Loucy (cell line): Measurements from ENCODE around the gene ANO2.

Experiments used
- H2AFZ ChIP-seq: fragments of 200-600 bp; sonication (generic); 2 replicates; pipeline ENCODE4 v1.6.0; 2016; ENCODE audit warnings: antibody characterized with exemption, mild to moderate bottlenecking, low read length, moderate library complexity
- H3F3A ChIP-seq: fragments of 200-600 bp; 2 replicates; pipeline ENCODE4 v1.6.0; 2016; ENCODE audit warnings: antibody characterized with exemption, low read depth, mild to moderate bottlenecking
- H3K27me3 ChIP-seq: fragments of 200-600 bp; sonication (generic); 2 replicates; pipeline ENCODE4 v1.6.1; 2014; ENCODE audit warnings: low read length, mild to moderate bottlenecking; ENCODE audit not compliant: insufficient read depth, poor library complexity, severe bottlenecking
- H3K36me3 ChIP-seq: fragments of 200-600 bp; sonication (generic); 2 replicates; pipeline ENCODE4 v1.6.1; 2016; ENCODE audit warnings: low read length; ENCODE audit not compliant: insufficient read depth
- H3K4me1 ChIP-seq: fragments of 200-600 bp; sonication (generic); 2 replicates; pipeline ENCODE4 v1.5.1; 2014; ENCODE audit warnings: low read length, mild to moderate bottlenecking; ENCODE audit not compliant: insufficient read depth, poor library complexity, severe bottlenecking
- H3K4me2 ChIP-seq: fragments of 200-600 bp; sonication (generic); 2 replicates; pipeline ENCODE4 v1.6.0; 2014; ENCODE audit warnings: antibody characterized with exemption, low read length, low read depth, mild to moderate bottlenecking; ENCODE audit not compliant: poor library complexity, severe bottlenecking
- H3K4me3 ChIP-seq: fragments of 200-600 bp; sonication (generic); 2 replicates; pipeline ENCODE4 v1.5.1; 2014; ENCODE audit warnings: low read length, mild to moderate bottlenecking, mixed read lengths; ENCODE audit not compliant: poor library complexity, severe bottlenecking
- H3K79me2 ChIP-seq: fragments of 200-600 bp; sonication (generic); 2 replicates; pipeline ENCODE4 v1.6.1; 2014; ENCODE audit warnings: low read length; ENCODE audit not compliant: insufficient read depth
- H3K9ac ChIP-seq: fragments of 200-600 bp; sonication (generic); 2 replicates; pipeline ENCODE4 v1.6.0; 2014; ENCODE audit warnings: mild to moderate bottlenecking, low read depth, low read length, moderate library complexity; ENCODE audit not compliant: poor library complexity, severe bottlenecking
- H3K9me2 ChIP-seq: fragments of 200-600 bp; sonication (generic); replicated peaks from 2 replicates; pipeline ENCODE4 v1.6.1; 2016; ENCODE audit warnings: low read depth, low read length, mixed read lengths
- H3K9me3 ChIP-seq: fragments of 200-600 bp; sonication (generic); 2 replicates; pipeline ENCODE4 v1.6.1; 2014; ENCODE audit warnings: mild to moderate bottlenecking, antibody characterized with exemption, low read length, low read depth; ENCODE audit not compliant: insufficient read depth
- H4K20me1 ChIP-seq: fragments of 200-600 bp; sonication (generic); 2 replicates; pipeline ENCODE4 v1.6.0; 2014; ENCODE audit warnings: antibody characterized with exemption, low read length, mild to moderate bottlenecking; ENCODE audit not compliant: insufficient read depth, poor library complexity, severe bottlenecking
- CTCF ChIP-seq: fragments of 200-600 bp; sonication (generic); conservative IDR thresholded peaks from 2 replicates; pipeline ENCODE4 v1.5.1; 2014; ENCODE audit warnings: mild to moderate bottlenecking, antibody characterized with exemption, low read length
- EZH2phosphoT487 ChIP-seq: fragments of 200-600 bp; IDR thresholded peaks from 2 replicates; pipeline ENCODE4 v1.6.1; 2018; ENCODE audit warnings: antibody characterized with exemption, mild to moderate bottlenecking, moderate library complexity, borderline replicate concordance

Gene ANO2

GRCh38 chr12:5568325-5568981, 376.6 kb downstream of the ANO2 start:
- Histone ChIP-seq H4K20me1 (no peaks in the 10 kb centered on the region), H3K36me3 (no peaks in the 10 kb centered on the region), H3K9me3 (no peaks in the 10 kb centered on the region), H3K9me2 (no peaks in the 10 kb centered on the region), H2AFZ (no peak overlapping the region), H3K4me3 (no peak overlapping the region), H3F3A (no peaks in the 10 kb centered on the region), H3K4me2 (no peak overlapping the region), H3K79me2 (no peaks in the 10 kb centered on the region), H3K9ac (no peak overlapping the region), H3K4me1 (no peaks in the 10 kb centered on the region), H3K27me3 (no peaks in the 10 kb centered on the region)
- TF ChIP-seq CTCF (no peak), EZH2phosphoT487 (no peak)

- H3K27me3 ChIP-seq: no peaks in the 10 kb centered on the region
- H3K36me3 ChIP-seq: no peaks in the 10 kb centered on the region
- no peak overlapping the region for H3K4me3 ChIP-seq
- H3F3A ChIP-seq: no peaks in the 10 kb centered on the region
- H2AFZ ChIP-seq: no peak overlapping the region
- no peaks in the 10 kb centered on the region for H4K20me1 ChIP-seq
- no peak overlapping the region for H3K9ac ChIP-seq
- H3K4me1 ChIP-seq: no peaks in the 10 kb centered on the region
- H3K9me3 ChIP-seq: no peaks in the 10 kb centered on the region
- TF ChIP-seq EZH2phosphoT487 (no peak), CTCF (no peak)
- H3K79me2 ChIP-seq: no peaks in the 10 kb centered on the region
- no peaks in the 10 kb centered on the region for H3K9me2 ChIP-seq
- H3K4me2 ChIP-seq: no peak overlapping the region
Observed at GRCh38 chr12:5567016-5567725, 377.9 kb downstream of the ANO2 start.

DNA sequence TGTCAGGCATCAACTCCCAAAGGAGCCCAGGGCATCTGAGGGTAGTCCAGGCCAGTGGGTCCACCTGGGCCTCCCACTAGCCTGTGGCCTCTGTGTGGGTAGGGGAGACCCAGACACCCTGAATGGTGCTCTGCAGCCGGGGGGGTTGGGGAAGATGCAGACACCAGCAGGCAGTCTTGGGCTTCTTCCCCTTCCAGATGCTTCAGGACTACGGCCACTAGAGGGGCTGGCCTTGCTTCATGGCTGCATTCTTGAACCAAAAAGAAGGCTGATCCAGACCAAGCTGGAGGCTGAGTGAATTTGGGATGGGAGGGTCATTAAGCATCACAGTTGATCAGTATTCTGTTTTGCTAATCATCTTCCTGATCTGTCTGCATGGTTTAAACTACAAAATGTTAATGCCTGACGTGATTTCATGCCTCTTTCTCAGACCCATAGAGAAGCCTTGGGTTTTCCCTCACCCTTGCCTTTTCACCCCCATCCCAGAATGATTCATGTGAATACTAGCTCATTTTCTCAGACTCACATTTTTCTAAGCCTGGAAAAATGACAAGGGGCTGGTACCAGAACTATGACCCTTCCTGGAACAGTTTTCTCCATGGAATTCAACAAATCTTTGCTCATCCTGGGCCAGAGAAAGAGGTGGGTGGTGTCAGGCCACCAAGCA, 379.0 kb downstream of the ANO2 start:
- H2AFZ ChIP-seq: no peak overlapping the region
- TF ChIP-seq EZH2phosphoT487: no peak
- no peak for TF ChIP-seq CTCF
- no peaks in the 10 kb centered on the region for H3F3A ChIP-seq
- no peaks in the 10 kb centered on the region for H3K9me2 ChIP-seq
- H3K36me3 ChIP-seq: no peaks in the 10 kb centered on the region
- H3K4me2 ChIP-seq: no peak overlapping the region
- no peaks in the 10 kb centered on the region for H4K20me1 ChIP-seq
- H3K4me1 ChIP-seq: no peaks in the 10 kb centered on the region
- no peaks in the 10 kb centered on the region for H3K27me3 ChIP-seq
- H3K9ac ChIP-seq: no peak overlapping the region
- no peaks in the 10 kb centered on the region for H3K79me2 ChIP-seq
- no peak overlapping the region for H3K4me3 ChIP-seq
- H3K9me3 ChIP-seq: no peaks in the 10 kb centered on the region
